22Rv1 (cell line): ENCODE results near the gene RAB1A.

Experiments used
- H3K27ac ChIP-seq: fragments of 450-650 bp; 2 replicates; pipeline ENCODE4 v1.5.1; 2017
- ZFX ChIP-seq: fragments of 450-650 bp; IDR thresholded peaks from 2 replicates; pipeline ENCODE4 v1.6.1; 2017; ENCODE audit warnings: antibody characterized with exemption, borderline replicate concordance
- TF ChIP-seq, protein P1 (sequence below): fragments of 450-650 bp; IDR thresholded peaks from 2 replicates; pipeline ENCODE4 v1.5.1; 2017; ENCODE audit warnings: mild to moderate bottlenecking

Gene RAB1A

GRCh38 chr2:65064728-65065552 lies 65.0 kb downstream of the RAB1A start:
- H3K27ac ChIP-seq: no peak overlapping the region
- TF ChIP-seq, protein P1, sequence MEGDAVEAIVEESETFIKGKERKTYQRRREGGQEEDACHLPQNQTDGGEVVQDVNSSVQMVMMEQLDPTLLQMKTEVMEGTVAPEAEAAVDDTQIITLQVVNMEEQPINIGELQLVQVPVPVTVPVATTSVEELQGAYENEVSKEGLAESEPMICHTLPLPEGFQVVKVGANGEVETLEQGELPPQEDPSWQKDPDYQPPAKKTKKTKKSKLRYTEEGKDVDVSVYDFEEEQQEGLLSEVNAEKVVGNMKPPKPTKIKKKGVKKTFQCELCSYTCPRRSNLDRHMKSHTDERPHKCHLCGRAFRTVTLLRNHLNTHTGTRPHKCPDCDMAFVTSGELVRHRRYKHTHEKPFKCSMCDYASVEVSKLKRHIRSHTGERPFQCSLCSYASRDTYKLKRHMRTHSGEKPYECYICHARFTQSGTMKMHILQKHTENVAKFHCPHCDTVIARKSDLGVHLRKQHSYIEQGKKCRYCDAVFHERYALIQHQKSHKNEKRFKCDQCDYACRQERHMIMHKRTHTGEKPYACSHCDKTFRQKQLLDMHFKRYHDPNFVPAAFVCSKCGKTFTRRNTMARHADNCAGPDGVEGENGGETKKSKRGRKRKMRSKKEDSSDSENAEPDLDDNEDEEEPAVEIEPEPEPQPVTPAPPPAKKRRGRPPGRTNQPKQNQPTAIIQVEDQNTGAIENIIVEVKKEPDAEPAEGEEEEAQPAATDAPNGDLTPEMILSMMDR: peak; percentile 67
- TF ChIP-seq ZFX: no peak

DNA sequence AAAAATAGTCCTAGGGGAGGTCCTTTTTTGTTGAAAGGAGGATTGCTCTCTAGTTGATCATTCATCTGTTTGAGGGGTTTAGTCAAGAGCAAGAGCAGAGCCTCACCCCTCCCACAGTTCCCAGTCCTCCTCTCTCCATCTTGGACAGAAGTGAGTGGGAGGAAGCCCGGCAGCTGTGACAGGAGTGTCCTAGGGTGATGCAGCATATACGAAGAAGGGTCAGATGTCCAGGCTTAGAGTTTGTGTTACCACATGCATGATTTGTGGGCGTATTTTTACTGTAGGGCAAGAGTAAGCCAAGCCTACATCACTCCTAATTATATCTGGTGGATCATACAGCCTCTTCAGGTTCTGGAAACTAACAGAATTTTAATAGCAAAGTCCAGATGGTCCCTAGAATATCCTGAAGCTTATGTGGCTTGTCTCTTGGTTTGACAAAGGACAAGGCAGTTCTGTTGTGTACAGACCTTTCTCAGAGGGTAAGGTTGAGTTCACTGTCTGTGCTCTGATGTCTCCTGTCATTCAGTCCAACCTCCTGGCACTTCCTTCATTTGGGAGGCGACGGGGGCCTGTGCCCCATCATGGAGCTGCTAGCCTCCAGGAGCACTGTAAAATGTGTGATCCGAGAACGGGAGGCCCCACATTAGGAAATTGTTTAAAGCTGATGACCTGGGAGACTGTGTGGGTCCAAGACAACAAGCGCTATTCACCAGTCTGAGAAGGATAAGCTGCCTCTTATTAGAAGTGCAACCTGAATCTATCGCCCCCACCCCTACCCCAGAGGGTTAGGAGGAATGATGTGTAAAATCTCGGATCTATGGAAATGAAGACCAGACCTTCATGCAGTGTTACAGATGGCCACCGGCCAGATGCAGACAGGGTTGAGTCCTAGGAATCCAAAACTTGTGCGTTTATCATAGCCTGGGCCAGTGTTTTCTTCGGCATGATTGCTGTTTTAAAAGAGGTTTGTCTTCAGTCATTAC lies 66.8 kb downstream of the RAB1A start:
- TF ChIP-seq ZFX: no peak
- TF ChIP-seq, protein P1: no peak
- H3K27ac ChIP-seq: no peak overlapping the region

- no peak overlapping the region for H3K27ac ChIP-seq
- TF ChIP-seq, protein P1: no peak
- TF ChIP-seq ZFX: no peak
These were observed 68.0 kb downstream of the RAB1A start for GRCh38 chr2:65061910-65062339.

DNA sequence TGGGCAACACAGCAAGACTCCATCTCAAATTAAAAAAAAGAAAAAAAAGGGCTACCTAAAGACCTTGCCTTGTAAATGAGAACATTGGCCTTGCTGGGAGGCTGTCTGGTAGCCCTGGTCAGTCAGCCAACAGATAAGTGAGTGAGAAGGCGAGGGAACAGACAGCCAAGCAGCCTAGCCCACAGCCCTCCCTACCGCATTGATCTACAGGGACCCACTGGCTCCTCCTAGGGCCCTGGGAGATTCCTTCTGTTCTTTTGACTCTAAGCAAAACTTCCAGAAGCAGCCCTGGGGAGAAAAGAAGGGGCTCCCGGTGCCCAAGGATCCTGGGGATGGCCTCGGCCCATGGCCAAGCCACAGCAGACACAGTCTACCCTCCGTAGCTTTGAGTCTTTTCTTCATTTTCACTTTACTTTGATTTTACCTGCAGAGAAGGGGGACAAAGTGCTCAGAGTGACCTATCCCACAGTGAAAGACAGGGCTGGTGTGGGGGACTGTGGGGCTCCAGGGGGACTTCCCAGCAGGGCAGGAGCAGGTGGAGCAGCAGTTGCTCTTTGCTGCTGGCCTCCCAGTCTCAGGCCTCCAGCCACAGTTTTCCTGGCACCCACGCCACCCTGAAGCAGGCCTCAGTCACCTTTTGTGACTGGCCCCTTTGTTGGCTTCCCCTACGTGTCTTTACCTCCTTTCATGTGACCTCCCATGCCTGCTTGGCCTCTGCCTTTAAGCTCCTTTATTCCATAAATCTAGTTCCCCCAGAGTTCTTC lies 68.6 kb downstream of the RAB1A start:
- H3K27ac ChIP-seq: no peak overlapping the region

GRCh38 chr2:65059071-65059470 lies 70.8 kb downstream of the RAB1A start:
- H3K27ac ChIP-seq: no peak overlapping the region
- TF ChIP-seq, protein P1: no peak
- no peak for TF ChIP-seq ZFX

More for the DNA sequence above, 68.6 kb downstream of the RAB1A start:
- TF ChIP-seq, protein P1: no peak
- no peak for TF ChIP-seq ZFX

DNA sequence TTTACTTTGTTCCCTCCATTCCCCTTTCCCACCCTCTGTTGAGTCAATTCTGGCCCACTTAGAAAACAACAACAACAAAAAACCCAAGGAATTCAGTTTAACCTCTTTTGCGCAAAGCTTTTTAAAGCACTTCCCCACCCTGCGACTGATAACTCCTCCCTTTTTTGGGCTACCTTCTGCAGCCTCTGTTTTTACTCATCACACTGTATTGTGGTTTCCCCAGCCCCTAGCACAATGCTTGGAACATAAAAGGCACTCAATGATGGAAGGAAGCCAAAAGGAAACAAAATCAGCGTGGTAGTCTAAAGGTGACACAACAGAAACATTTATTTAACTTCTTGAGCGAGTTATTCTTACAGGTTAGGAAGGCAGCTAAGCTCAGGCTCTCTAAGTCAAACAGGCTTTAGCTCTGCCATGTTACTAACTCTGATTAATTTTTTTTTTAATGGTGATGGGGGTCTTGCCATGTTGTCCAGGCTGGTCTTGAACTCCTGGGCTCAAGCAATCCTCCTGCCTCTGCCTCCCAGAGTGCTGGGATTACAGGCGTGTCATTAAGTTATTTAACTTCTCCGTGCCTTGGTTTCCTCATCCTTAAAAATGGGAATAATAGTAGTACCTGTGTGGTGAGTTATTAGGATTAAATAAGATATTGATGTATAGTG lies 72.4 kb downstream of the RAB1A start:
- H3K27ac ChIP-seq: no peak overlapping the region
- TF ChIP-seq, protein P1: no peak
- TF ChIP-seq ZFX: no peak
